Activated T-helper 17 cell treated with anti-CD3 and anti-CD28 coated beads, Interleukin-2, amount 50 U/mL, for 72 hours (primary cell): ENCODE data around the gene PLAAT4. TPM values are rescaled to one million over a fixed set of nuclear protein-coding genes. Genes with fewer than 3 reads are reported as not detected.

Source experiments
- ATAC-seq: fragments of 150-1000 bp; cut with Tn5 transposase; replicated peaks from 2 replicates; pipeline ENCODE4 v1.10.0; 2021; ENCODE audit warnings: mild to moderate bottlenecking, moderate library complexity
- H3K27ac Mint-ChIP-seq: one replicate; pipeline ENCODE4 v1.8.0; 2022; ENCODE audit warnings: mixed read lengths
- H3K27me3 Mint-ChIP-seq: one replicate; pipeline ENCODE4 v1.8.0; 2022; ENCODE audit warnings: mixed read lengths
- H3K36me3 Mint-ChIP-seq: one replicate; pipeline ENCODE4 v1.8.0; 2022; ENCODE audit warnings: low read depth, mild to moderate bottlenecking, mixed read lengths
- H3K4me1 Mint-ChIP-seq: one replicate; pipeline ENCODE4 v1.8.0; 2022; ENCODE audit warnings: mixed read lengths
- H3K4me3 Mint-ChIP-seq: one replicate; pipeline ENCODE4 v1.8.0; 2022; ENCODE audit warnings: mild to moderate bottlenecking, mixed read lengths
- H3K9me3 Mint-ChIP-seq: one replicate; pipeline ENCODE4 v1.8.0; 2022; ENCODE audit warnings: mixed read lengths
- total RNA-seq, 2 donors: library from RNA; stranded (reverse); gene quantifications; one replicate each; pipeline ENCODE4 v1.2.3, GENCODE V29; 2022

The PLAAT4 gene
- total RNA-seq, 2 donors from 2014 or later = 20.7 to 22.1 TPM

DNA sequence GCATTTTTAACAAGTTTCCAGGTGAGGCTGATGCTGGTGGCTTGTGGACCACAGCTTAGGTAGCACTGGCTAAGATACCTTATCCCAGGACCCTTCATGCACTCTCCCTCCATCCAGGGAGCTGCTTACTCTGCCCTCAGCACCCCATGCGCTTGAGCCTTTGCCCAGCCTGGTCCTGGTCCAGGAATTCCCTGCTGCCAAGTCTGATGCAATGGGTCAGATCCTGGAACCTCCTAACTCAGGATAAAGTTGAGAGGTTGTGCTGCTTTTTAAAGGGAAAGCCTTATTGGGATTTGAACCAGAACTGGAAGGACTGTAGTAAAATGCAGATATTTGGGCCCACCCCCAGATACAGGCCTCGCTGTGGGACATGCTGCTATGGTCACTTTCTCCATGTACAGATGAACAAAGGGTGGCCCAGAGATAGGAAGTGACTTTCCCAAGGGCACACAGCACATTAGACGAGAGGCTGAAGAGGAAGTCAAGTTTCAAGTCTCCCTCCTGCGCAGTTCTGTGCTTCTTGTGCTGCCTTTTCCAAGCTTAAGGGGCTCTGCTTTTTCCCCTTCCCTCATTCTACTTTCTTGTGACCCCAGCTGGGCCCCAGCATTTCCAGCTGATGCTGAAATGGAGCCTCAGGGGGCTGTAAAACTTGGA lies 31.5 kb upstream of the PLAAT4 start:
- Mint-ChIP-seq H3K4me3 (no peak overlapping the region), H3K27ac (no peak overlapping the region), H3K9me3 (peaks cover 5% of the 10 kb centered on the region), H3K27me3 (no peaks in the 10 kb centered on the region), H3K4me1 (no peaks in the 10 kb centered on the region), H3K36me3 (no peaks in the 10 kb centered on the region)
- no peak for ATAC-seq

DNA sequence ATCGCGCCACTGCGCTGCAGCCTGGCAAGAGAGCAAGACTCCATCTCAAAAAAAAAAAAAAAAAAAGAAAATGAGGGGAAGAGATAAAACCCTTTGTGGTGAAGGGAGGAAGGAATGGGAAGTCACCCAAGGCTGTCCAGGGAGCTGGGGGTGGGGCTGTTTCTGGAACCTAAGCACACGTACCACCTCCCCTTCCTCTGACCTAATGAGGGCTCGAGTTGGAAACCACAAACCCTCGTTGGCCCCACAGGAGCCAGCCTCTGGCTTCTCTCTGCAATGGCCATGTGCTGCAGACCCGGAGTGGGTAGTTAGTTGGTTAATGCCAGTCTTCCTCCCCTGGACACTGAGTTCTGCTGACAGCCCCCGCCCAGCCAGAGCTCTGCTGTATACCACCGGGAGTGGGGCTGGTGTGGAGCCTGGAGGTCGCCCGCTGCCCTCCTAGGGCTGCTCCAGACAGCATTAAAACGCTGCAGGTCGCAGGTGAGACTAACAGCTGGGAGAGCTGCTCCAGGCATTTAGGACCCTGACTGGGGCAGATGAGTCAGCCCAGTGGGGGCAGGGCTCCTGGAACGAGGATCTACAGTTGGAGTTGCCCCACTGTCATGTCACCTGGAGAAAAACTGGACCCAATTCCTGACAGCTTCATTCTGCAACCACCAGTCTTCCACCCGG lies 30.6 kb upstream of the PLAAT4 start, which contains the start of gene LGALS12:
Gene LGALS12 (plus strand): TSS at position 228 of the 672 bp plus-strand sequence. CDS start 375 bp downstream, at position 603.
- Mint-ChIP-seq H3K27ac (no peak within 1 kb of the TSS), H3K36me3 (no peaks in the 10 kb centered on the region), H3K4me1 (no peaks in the 10 kb centered on the region), H3K9me3 (no peaks in the 10 kb centered on the region), H3K27me3 (no peaks in the 10 kb centered on the region), H3K4me3 (no peak within 1 kb of the TSS)
- no peak for ATAC-seq

DNA sequence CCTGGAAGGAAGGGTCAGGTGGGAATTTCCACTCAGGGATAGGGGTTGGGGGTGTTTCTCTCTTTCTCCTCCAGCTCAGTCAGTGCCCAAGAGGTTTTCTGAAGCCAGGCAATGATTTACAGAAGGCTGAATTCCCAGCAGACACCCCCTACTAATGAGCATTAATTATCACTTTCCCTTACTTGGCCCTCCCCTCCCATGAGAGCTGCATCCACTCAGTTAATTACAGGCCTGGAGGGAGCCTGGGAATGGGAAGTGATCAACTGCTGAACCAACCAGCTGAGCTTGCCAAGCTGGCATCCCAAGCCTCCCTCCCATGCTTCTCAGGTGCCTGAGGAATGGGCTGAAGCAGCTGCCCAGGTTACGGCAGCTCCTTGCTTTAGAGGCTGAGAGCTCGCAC lies 29.7 kb upstream of the PLAAT4 start:
- no peaks in the 10 kb centered on the region for H3K27me3 Mint-ChIP-seq
- no peak for ATAC-seq
- no peaks in the 10 kb centered on the region for H3K9me3 Mint-ChIP-seq
- no peaks in the 10 kb centered on the region for H3K36me3 Mint-ChIP-seq
- no peaks in the 10 kb centered on the region for H3K4me1 Mint-ChIP-seq
- H3K4me3 Mint-ChIP-seq = no peak overlapping the region
- H3K27ac Mint-ChIP-seq = no peak overlapping the region

DNA sequence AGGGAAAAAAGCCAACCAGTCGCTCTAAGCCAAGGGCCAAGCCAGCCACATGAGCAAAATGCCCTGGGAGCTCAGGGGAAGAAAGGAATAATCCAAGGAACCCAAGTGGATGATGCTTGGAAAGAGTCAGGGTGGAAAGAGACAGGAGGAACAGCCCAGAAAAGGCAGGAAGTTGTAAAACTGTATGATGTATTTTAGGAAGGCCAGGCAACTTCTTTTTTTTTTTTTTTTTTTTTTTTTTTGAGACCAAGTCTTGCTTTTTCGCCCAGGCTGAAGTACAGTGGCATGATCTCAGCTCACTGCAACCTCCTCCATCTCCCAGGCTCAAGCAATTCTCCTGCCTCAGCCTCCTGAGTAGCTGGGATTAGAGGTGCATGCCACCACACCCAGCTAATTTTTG lies 29.1 kb upstream of the PLAAT4 start:
- Mint-ChIP-seq H3K9me3 (no peaks in the 10 kb centered on the region), H3K27me3 (no peaks in the 10 kb centered on the region), H3K27ac (peak overlapping the region; percentile 59), H3K36me3 (no peaks in the 10 kb centered on the region), H3K4me3 (no peak overlapping the region), H3K4me1 (no peaks in the 10 kb centered on the region)
- ATAC-seq = no peak

DNA sequence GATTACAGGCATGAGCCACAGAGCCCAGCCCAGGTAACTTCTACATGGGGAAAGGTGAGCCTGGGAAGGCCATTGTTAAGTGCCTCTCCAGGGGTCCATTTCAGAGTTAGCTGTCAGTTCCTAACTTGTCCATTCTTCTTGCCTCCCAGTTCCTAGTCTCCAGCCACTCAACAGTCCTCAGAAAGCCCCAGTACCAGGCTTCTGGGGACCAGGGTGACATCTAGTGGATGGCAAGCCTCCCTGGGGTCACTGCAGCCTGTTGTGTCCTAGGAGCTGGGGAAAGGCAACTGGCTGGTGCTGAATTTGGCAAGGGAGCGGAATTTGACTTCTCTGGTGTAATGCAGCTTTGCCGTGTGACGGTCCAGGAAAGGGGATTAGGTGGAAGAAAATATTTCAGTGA lies 28.6 kb upstream of the PLAAT4 start:
- ATAC-seq = peak; percentile 39
- H3K4me3 Mint-ChIP-seq = no peak overlapping the region
- H3K4me1 Mint-ChIP-seq = no peaks in the 10 kb centered on the region
- H3K27ac Mint-ChIP-seq = no peak overlapping the region
- H3K27me3 Mint-ChIP-seq = no peaks in the 10 kb centered on the region
- no peaks in the 10 kb centered on the region for H3K9me3 Mint-ChIP-seq
- H3K36me3 Mint-ChIP-seq = no peaks in the 10 kb centered on the region

DNA sequence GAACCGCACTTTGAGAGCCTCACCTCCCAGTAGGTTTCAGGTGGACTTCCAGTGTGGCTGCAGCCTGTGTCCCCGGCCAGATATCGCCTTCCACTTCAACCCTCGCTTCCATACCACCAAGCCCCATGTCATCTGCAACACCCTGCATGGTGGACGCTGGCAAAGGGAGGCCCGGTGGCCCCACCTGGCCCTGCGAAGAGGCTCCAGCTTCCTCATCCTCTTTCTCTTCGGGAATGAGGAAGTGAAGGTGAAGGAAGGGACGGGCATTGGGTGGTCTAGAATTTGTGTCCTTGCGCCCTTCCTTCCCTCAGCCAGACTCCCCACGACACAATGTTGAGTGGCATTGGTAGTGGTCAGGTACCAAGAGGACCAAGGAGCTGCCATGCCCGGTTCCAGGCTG lies 27.9 kb upstream of the PLAAT4 start:
- Mint-ChIP-seq H3K4me1 (no peaks in the 10 kb centered on the region), H3K9me3 (no peaks in the 10 kb centered on the region), H3K27me3 (no peaks in the 10 kb centered on the region), H3K36me3 (no peaks in the 10 kb centered on the region), H3K4me3 (no peak overlapping the region), H3K27ac (no peak overlapping the region)
- no peak for ATAC-seq

DNA sequence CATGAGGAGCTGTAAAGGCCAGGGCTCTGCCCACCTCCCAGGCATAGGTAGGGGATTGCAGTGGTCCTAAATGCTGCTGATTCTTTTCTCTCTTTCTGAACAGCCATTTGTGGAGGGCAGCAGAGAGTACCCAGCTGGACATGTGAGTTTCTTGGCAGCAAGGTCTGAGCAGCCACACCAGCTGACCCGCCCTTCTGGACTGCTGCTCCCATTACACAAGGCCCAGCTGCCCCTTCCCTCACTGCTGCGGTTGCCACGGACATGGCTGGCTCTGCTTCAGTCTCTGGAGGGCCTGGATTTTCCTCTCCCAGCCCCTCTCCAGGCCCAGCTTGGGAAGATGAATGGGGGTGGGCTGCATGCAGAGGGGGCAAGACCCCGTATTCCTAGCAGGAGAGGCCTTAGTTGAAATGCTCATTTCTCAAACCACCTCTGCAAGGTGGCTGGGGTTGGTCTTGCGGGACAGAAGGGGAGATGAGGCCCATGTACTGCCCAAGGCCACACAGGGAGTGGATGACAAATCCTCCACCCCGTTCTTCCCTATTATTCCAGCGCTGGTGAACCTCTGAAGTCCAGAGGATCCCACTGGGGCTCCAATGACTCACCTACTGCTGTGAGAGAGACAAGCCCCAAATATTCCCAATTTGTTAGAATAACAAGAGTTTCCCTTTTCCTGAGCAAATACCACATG lies 26.1 kb upstream of the PLAAT4 start:
- no peaks in the 10 kb centered on the region for H3K36me3 Mint-ChIP-seq
- H3K27ac Mint-ChIP-seq = no peak overlapping the region
- no peak for ATAC-seq
- H3K27me3 Mint-ChIP-seq = no peaks in the 10 kb centered on the region
- no peak overlapping the region for H3K4me3 Mint-ChIP-seq
- no peaks in the 10 kb centered on the region for H3K9me3 Mint-ChIP-seq
- no peaks in the 10 kb centered on the region for H3K4me1 Mint-ChIP-seq

DNA sequence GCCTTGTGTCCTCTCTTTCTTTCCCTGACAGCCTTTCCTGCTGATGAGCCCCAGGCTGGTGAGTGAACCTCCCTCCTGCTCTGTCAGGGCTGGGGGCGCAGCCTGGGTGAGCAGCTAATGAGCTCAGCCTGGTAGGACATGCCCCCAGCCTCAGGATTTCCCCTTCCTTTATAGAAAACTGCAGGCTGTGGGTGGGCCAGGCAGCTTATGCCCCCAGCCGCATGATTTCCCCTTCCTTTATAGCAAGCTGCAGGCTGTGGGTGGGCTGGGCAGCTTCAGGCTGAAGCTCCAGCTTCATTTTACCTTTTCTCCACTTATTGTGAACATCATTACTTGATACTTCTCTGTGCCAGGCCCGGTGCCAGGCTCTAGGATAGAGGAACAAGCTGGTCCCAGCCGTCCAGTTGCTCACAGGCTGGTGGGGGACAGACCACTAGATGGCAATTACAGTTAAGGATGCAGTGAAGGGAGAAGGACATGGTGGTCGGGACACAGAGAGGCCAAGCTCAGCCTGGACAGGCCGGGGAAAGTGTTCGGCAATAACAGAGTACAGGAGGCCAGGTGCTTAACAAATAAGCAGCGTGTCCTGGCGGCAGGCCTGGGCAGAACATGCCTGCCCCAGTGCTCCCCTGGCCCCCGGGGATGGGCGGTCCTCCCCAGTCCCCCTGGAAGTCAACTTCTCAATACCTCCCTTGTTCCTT lies 25.4 kb upstream of the PLAAT4 start:
- H3K4me3 Mint-ChIP-seq = no peak overlapping the region
- no peaks in the 10 kb centered on the region for H3K27me3 Mint-ChIP-seq
- H3K9me3 Mint-ChIP-seq = no peaks in the 10 kb centered on the region
- H3K36me3 Mint-ChIP-seq = no peaks in the 10 kb centered on the region
- H3K27ac Mint-ChIP-seq = no peak overlapping the region
- H3K4me1 Mint-ChIP-seq = no peaks in the 10 kb centered on the region
- no peak for ATAC-seq

DNA sequence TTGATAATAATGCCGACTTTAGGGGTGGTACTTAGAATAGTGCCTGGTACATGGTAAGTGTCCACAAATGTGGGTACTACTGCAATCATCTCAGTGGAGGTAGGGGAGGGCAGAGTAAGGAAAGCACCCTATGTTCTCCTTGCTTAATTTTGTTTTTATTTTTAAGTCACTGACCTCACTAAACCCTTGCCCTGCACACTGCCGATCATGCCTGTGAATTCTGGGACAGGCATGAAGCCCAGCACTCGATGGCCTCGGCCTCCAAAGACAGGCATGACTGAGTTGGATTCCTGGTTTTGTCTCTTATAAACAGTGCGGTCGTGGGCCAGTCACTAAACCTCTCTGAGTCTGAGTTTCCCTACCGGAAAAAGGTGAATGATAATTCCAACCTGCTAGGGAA lies 23.8 kb upstream of the PLAAT4 start:
- no peaks in the 10 kb centered on the region for H3K36me3 Mint-ChIP-seq
- no peak overlapping the region for H3K4me3 Mint-ChIP-seq
- no peak for ATAC-seq
- H3K27me3 Mint-ChIP-seq = no peaks in the 10 kb centered on the region
- H3K4me1 Mint-ChIP-seq = no peaks in the 10 kb centered on the region
- H3K9me3 Mint-ChIP-seq = no peaks in the 10 kb centered on the region
- no peak overlapping the region for H3K27ac Mint-ChIP-seq

DNA sequence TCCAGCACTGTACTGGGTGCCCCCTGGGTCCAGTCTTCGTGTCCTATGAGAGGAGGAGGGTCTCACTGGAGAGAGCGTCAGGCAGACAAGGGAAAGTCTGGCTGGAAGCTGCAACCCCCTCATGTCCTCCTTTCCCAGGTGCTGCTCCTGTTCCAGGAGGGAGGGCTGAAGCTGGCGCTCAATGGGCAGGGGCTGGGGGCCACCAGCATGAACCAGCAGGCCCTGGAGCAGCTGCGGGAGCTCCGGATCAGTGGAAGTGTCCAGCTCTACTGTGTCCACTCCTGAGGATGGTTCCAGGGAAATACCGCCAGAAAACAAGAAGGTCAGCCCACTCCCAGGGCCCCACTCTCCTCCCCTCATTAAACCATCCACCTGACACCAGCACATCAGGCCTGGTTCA lies 20.5 kb upstream of the PLAAT4 start:
- H3K9me3 Mint-ChIP-seq = no peaks in the 10 kb centered on the region
- no peak overlapping the region for H3K27ac Mint-ChIP-seq
- no peak overlapping the region for H3K4me3 Mint-ChIP-seq
- ATAC-seq = no peak
- H3K27me3 Mint-ChIP-seq = no peaks in the 10 kb centered on the region
- H3K4me1 Mint-ChIP-seq = peaks cover 5% of the 10 kb centered on the region
- no peaks in the 10 kb centered on the region for H3K36me3 Mint-ChIP-seq

DNA sequence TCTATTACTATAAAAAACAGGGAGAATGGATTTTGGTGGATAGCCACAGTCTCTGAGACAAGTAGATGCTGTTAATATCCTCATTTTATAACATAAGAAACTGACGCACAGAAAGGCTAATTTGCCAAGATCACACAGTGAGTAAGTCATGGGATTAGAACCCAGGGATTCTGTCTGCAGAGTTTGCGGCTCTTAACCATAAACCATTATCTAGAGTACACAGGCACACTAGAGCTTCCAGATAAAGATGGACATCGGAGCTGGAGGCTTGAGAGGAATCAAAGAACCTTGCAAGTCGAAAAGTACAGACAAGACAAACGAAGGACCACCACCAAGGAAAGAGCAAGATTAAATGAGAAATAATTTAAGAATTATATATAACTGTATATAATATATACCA lies 19.5 kb upstream of the PLAAT4 start:
- H3K4me3 Mint-ChIP-seq = no peak overlapping the region
- no peak overlapping the region for H3K27ac Mint-ChIP-seq
- no peaks in the 10 kb centered on the region for H3K27me3 Mint-ChIP-seq
- no peaks in the 10 kb centered on the region for H3K9me3 Mint-ChIP-seq
- H3K4me1 Mint-ChIP-seq = peaks cover 5% of the 10 kb centered on the region
- no peak for ATAC-seq
- no peaks in the 10 kb centered on the region for H3K36me3 Mint-ChIP-seq

DNA sequence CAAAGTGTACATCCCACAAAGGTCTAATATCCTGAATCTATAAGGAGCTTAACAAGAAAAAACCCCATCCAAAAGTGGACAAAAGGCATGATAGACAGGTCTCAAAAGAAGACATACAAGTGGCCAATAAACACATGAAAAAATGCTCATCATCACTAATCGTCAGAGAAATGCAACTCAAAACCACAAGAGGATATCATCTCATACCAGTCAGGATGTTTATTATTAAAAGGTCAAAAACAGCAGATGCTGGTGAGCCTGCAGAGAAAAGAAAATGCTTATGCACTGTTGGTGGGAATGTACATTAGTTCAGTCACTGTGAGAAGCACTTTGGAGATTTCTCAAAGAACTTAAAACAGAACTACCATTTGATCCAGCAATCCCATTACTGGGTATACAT lies 18.1 kb upstream of the PLAAT4 start:
- ATAC-seq = peak; percentile 40
- Mint-ChIP-seq H3K4me1 (peaks cover 5% of the 10 kb centered on the region), H3K27me3 (peaks cover 4% of the 10 kb centered on the region), H3K27ac (peak overlapping the region; percentile 37), H3K9me3 (no peaks in the 10 kb centered on the region), H3K36me3 (no peaks in the 10 kb centered on the region), H3K4me3 (no peak overlapping the region)

DNA sequence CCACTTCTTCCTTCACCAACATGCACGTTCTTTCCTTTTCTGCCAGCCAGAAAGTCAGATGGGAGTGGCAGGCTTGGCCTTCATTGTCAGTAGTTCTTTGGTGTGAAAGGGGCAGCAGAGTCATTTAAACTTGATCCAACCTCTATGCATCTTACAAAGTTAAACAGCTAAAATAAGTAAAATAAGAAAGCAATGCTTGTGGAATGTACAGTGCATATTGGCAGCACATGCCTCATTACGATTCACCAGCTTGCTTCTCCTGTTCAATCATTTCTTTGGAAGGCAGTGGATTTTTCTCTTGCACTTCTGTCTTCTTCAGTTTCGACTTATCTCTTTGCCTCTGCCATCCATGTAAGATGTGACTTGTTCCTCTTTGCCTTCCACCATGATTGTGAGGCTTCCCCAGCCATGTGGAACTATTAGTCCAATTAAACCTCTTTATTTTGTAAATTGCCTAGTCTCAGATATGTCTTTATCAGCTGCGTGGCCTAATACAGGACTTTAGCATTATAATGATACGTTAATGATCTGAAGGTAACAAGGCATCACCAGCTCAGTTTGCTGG lies 15.9 kb upstream of the PLAAT4 start:
- ATAC-seq = no peak
- Mint-ChIP-seq H3K4me3 (no peak overlapping the region), H3K9me3 (no peaks in the 10 kb centered on the region), H3K4me1 (peaks cover 5% of the 10 kb centered on the region), H3K27me3 (peaks cover 4% of the 10 kb centered on the region), H3K27ac (no peak overlapping the region), H3K36me3 (no peaks in the 10 kb centered on the region)

DNA sequence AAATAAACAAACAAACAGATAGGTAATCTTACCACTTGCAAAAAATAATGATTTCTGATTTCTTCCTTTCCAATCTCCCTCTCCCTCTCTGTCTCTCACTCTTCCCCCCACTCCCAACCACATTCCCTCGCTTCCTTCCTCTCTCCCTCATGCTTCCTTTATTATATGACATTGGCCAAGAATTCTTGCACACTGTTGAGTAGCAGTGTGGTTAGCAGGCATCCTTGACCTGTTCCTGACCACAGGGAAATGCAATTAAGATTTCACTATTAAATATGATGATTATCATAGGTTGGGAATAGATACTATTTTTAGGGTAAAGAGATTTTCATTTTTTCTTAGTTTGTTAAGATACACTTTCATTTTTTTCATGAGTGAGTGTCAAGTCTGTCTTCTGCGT lies 14.7 kb upstream of the PLAAT4 start:
- Mint-ChIP-seq H3K27me3 (peaks cover 4% of the 10 kb centered on the region), H3K4me3 (no peak overlapping the region), H3K36me3 (no peaks in the 10 kb centered on the region), H3K27ac (no peak overlapping the region), H3K4me1 (peaks cover 5% of the 10 kb centered on the region), H3K9me3 (no peaks in the 10 kb centered on the region)
- ATAC-seq = no peak
